Smooth muscle cell (in vitro differentiated cells): ENCODE results near the gene PRKG1. TPM values are rescaled to one million over a fixed set of nuclear protein-coding genes. Genes with fewer than 3 reads are reported as not detected.

Experiments used
- DNase-seq: peaks from one replicate; lab custom pipeline; 2025; ENCODE audit not compliant: unreplicated experiment; lab: John Stamatoyannopoulos, UW
- H2AFZ ChIP-seq: fragments of 200-600 bp; sonication (generic); 2 replicates; pipeline ENCODE4 v1.6.0; 2016; ENCODE audit warnings: antibody characterized with exemption, low read depth, mild to moderate bottlenecking
- H3F3A ChIP-seq: fragments of 200-600 bp; sonication (generic); 2 replicates; pipeline ENCODE4 v1.6.0; 2017; ENCODE audit warnings: antibody characterized with exemption, low read depth
- H3K27ac ChIP-seq: fragments of 200-600 bp; sonication (generic); 2 replicates; pipeline ENCODE4 v1.5.1; 2016; ENCODE audit warnings: low read depth, mild to moderate bottlenecking
- H3K27me3 ChIP-seq: fragments of 200-600 bp; sonication (generic); 2 replicates; pipeline ENCODE4 v1.6.1; 2016; ENCODE audit warnings: low read depth, mild to moderate bottlenecking
- H3K36me3 ChIP-seq: fragments of 200-600 bp; sonication (generic); 2 replicates; pipeline ENCODE4 v1.5.1; 2016; ENCODE audit warnings: low read depth
- H3K4me1 ChIP-seq: fragments of 200-600 bp; sonication (generic); 2 replicates; pipeline ENCODE4 v1.5.1; 2016; ENCODE audit warnings: low read depth
- H3K4me2 ChIP-seq: fragments of 200-600 bp; sonication (generic); 2 replicates; pipeline ENCODE4 v1.6.0; 2016; ENCODE audit warnings: mild to moderate bottlenecking
- H3K4me3 ChIP-seq: fragments of 200-600 bp; sonication (generic); 2 replicates; pipeline ENCODE4 v1.5.1; 2016; ENCODE audit warnings: mild to moderate bottlenecking
- H3K79me2 ChIP-seq: fragments of 200-600 bp; sonication (generic); 2 replicates; pipeline ENCODE4 v1.6.0; 2016; ENCODE audit warnings: low read depth, mild to moderate bottlenecking
- H3K9ac ChIP-seq: fragments of 200-600 bp; sonication (generic); 2 replicates; pipeline ENCODE4 v1.6.0; 2016; ENCODE audit warnings: low read depth
- H3K9me3 ChIP-seq: fragments of 200-600 bp; sonication (generic); replicated peaks from 2 replicates; pipeline ENCODE4 v1.5.1; 2016; ENCODE audit warnings: low read depth
- H4K20me1 ChIP-seq: fragments of 200-600 bp; sonication (generic); 2 replicates; pipeline ENCODE4 v1.6.0; 2016; ENCODE audit warnings: low read depth
- WGBS: methylation state at CpG from one replicate; pipeline ENCODE4 v1.1.7; 2016; ENCODE audit warnings: low lambda C conversion rate; 5-methylcytosine and 5-hydroxymethylcytosine counted together
- polyA plus RNA-seq: library from polyadenylated mRNA; unstranded; fragments of >200 nt; fragmentation: Nextera tagmentation; extraction: Ambion mirVana; gene quantifications from 2 replicates; pipeline ENCODE4 v1.2.1, GENCODE V29; 2016
- total RNA-seq: library from RNA; depleted of rRNA; stranded (reverse); fragments of >200 nt; gene quantifications from 2 replicates; pipeline ENCODE4 v1.2.3, GENCODE V29; 2014
- TF ChIP-seq, protein P1 (sequence below): fragments of 200-600 bp; sonication (generic); IDR thresholded peaks from 2 replicates; pipeline ENCODE4 v1.5.1; 2017; ENCODE audit warnings: borderline replicate concordance, mild to moderate bottlenecking, antibody characterized with exemption; ENCODE audit not compliant: insufficient read depth, poor library complexity, severe bottlenecking

PRKG1 gene
- total and polyA plus RNA-seq, 2 experiments from 2014 or later = 7.2 to 13.4 TPM

DNA sequence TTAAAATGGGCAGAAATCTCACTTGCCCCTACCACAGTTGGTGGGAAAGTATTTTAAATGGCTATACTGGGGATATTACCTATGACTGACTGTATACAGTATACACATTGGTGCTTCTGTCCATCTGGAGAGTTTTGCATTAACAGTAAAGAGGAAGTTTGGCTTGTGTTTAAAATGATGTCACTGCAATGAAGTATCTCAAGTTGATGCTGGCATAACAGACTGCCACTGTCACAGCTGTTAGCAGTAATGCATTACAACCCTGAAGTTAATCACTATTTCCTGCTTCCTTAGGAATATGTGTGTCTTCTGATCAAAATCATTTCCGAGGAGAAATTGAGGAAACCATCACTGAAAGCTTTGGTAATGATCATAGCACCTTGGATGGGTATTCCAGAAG lies 1241.7 kb downstream of the PRKG1 start:
- TF ChIP-seq, protein P1, sequence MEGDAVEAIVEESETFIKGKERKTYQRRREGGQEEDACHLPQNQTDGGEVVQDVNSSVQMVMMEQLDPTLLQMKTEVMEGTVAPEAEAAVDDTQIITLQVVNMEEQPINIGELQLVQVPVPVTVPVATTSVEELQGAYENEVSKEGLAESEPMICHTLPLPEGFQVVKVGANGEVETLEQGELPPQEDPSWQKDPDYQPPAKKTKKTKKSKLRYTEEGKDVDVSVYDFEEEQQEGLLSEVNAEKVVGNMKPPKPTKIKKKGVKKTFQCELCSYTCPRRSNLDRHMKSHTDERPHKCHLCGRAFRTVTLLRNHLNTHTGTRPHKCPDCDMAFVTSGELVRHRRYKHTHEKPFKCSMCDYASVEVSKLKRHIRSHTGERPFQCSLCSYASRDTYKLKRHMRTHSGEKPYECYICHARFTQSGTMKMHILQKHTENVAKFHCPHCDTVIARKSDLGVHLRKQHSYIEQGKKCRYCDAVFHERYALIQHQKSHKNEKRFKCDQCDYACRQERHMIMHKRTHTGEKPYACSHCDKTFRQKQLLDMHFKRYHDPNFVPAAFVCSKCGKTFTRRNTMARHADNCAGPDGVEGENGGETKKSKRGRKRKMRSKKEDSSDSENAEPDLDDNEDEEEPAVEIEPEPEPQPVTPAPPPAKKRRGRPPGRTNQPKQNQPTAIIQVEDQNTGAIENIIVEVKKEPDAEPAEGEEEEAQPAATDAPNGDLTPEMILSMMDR = no peak
- peak overlapping the region; percentile 94 for H3K4me2 ChIP-seq
- peak overlapping the region; percentile 76 for H3K4me3 ChIP-seq
- no peak overlapping the region for H3K9ac ChIP-seq
- no peak for DNase-seq
- H2AFZ ChIP-seq = no peak overlapping the region
- no peaks in the 10 kb centered on the region for H3K36me3 ChIP-seq
- H3K9me3 ChIP-seq = no peaks in the 10 kb centered on the region
- no peaks in the 10 kb centered on the region for H3K27me3 ChIP-seq
- no peaks in the 10 kb centered on the region for H4K20me1 ChIP-seq
- no peaks in the 10 kb centered on the region for H3K79me2 ChIP-seq
- H3F3A ChIP-seq = peaks cover 30% of the 10 kb centered on the region
- H3K4me1 ChIP-seq = peaks cover 35% of the 10 kb centered on the region
- peak overlapping the region; percentile 95 for H3K27ac ChIP-seq
- 42% methylated on average over 1 of the region's 1 CpG for WGBS

DNA sequence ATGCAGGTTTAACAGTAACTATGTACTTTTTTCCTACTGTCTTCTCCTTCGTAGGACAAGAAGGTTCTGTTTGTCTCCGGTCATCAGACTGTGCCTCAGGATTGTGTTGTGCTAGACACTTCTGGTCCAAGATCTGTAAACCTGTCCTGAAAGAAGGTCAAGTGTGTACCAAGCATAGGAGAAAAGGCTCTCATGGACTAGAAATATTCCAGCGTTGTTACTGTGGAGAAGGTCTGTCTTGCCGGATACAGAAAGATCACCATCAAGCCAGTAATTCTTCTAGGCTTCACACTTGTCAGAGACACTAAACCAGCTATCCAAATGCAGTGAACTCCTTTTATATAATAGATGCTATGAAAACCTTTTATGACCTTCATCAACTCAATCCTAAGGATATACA lies 1242.2 kb downstream of the PRKG1 start:
- no peak overlapping the region for H3K9ac ChIP-seq
- H3K4me3 ChIP-seq = peak overlapping the region; percentile 76
- H3F3A ChIP-seq = peaks cover 30% of the 10 kb centered on the region
- no peaks in the 10 kb centered on the region for H4K20me1 ChIP-seq
- H3K79me2 ChIP-seq = no peaks in the 10 kb centered on the region
- no peaks in the 10 kb centered on the region for H3K27me3 ChIP-seq
- no peak for DNase-seq
- no peak overlapping the region for H2AFZ ChIP-seq
- H3K4me1 ChIP-seq = peaks cover 35% of the 10 kb centered on the region
- peak overlapping the region; percentile 94 for H3K4me2 ChIP-seq
- 85% methylated on average over 4 of the region's 4 CpGs for WGBS
- TF ChIP-seq, protein P1 = no peak
- no peaks in the 10 kb centered on the region for H3K9me3 ChIP-seq
- no peaks in the 10 kb centered on the region for H3K36me3 ChIP-seq
- peak overlapping the region; percentile 95 for H3K27ac ChIP-seq

DNA sequence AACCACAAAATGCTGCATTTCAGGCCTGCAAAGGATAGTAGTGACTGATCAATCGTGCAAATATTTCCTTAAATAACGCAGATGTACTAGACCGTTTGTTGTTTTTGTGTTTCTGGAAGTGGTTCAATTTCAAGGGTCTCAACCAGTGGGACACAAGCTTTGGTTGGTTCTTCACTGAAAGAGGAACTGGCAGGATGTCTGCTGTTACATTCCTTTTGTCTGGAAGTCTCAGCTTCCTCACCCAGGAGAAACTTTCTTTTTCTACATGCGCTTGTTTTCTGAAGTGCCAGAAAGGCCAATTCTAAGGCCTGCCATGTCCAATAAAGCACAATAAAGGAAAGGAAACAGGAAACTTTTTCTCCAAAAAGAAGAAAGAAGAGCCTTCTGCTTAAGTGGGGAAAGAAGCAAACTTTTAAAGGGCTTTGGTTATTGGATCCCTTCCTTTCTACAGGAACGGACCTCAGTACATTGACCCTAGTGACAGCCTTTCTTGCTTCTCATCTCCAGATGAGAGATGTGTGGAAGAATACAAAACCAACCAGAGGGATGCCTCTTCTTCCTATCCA lies 1243.9 kb downstream of the PRKG1 start:
- Histone ChIP-seq H3K36me3 (no peaks in the 10 kb centered on the region), H3K4me2 (peak overlapping the region; percentile 94), H3K9me3 (no peaks in the 10 kb centered on the region), H2AFZ (peak overlapping the region; percentile 52), H3K4me1 (peaks cover 35% of the 10 kb centered on the region), H3K4me3 (no peak overlapping the region), H3K79me2 (no peaks in the 10 kb centered on the region), H4K20me1 (no peaks in the 10 kb centered on the region), H3K9ac (peak overlapping the region; percentile 65), H3F3A (peaks cover 30% of the 10 kb centered on the region), H3K27me3 (no peaks in the 10 kb centered on the region), H3K27ac (peak overlapping the region; percentile 95)
- WGBS = 31% methylated on average over 5 of the region's 5 CpGs
- DNase-seq = no peak
- TF ChIP-seq, protein P1 = no peak
